Esophagus squamous epithelium (tissue), 4 donors: ENCODE data around the gene PHACTR1.

ENCODE experiments used
- POLR2A ChIP-seq, 4 donors: fragments of 450-650 bp; IDR thresholded peaks; one replicate each; pipeline ENCODE4 v1.6.1; 2017; ENCODE audit warnings: antibody characterized with exemption in 4 of 4, mild to moderate bottlenecking in 4 of 4, moderate library complexity in 3 of 4
- TF ChIP-seq, protein P1 (sequence below), 6 experiments: fragments of 450-650 bp in 4 of 6; fragments of 200-600 bp in 2 of 6; sonication (generic) in 2 of 6; IDR thresholded peaks; one replicate each; pipeline ENCODE4 v1.5.1; 2016 to 2019; ENCODE audit warnings: antibody characterized with exemption in 6 of 6, mild to moderate bottlenecking in 4 of 6, moderate library complexity in 4 of 6

DNA sequence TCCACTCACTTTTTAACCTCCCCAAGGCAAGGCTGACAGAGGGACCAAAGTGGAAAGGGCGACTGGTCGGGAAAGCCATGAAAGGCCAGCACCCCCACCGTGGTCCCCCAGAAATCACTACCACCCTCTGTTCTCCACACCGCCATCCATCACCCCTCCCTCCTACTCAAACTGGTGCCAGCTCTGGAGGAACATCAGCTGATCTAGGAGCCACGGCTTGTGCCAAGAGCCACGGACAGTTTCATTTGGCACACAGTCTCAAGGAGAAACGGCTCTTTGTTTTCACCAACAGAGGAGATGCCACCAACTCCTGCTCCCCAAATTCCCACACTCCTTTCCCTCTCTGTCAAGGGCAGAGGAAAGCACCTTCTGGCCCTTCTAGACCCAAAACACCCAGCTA lies 585.7 kb downstream of the PHACTR1 start:
- TF ChIP-seq, protein P1, sequence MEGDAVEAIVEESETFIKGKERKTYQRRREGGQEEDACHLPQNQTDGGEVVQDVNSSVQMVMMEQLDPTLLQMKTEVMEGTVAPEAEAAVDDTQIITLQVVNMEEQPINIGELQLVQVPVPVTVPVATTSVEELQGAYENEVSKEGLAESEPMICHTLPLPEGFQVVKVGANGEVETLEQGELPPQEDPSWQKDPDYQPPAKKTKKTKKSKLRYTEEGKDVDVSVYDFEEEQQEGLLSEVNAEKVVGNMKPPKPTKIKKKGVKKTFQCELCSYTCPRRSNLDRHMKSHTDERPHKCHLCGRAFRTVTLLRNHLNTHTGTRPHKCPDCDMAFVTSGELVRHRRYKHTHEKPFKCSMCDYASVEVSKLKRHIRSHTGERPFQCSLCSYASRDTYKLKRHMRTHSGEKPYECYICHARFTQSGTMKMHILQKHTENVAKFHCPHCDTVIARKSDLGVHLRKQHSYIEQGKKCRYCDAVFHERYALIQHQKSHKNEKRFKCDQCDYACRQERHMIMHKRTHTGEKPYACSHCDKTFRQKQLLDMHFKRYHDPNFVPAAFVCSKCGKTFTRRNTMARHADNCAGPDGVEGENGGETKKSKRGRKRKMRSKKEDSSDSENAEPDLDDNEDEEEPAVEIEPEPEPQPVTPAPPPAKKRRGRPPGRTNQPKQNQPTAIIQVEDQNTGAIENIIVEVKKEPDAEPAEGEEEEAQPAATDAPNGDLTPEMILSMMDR (IDR thresholded peaks at IDR 0.05) = no peak
- TF ChIP-seq POLR2A (IDR thresholded peaks at IDR 0.05) = no peak
